CD4-positive, alpha-beta T cell treated with Interleukin-6 for 4 hours (primary cell): Measurements from ENCODE around the gene ABCG1.
"Not testable (repeated sequence)": the region's sequence is repeated elsewhere in the genome, so short reads cannot be mapped to it uniquely, and the experiment has no call there.

Experiments
- DNase-seq: peaks from one replicate; pipeline ENCODE4 v3.0.0-alpha.2; 2020; ENCODE audit warnings: mixed read lengths

Gene ABCG1

GRCh38 chr21:42292563-42293142 is 73.7 kb downstream of the ABCG1 start:
- DNase-seq = not testable (repeated sequence)

GRCh38 chr21:42293649-42294272 is 74.8 kb downstream of the ABCG1 start:
- no peak for DNase-seq

DNA sequence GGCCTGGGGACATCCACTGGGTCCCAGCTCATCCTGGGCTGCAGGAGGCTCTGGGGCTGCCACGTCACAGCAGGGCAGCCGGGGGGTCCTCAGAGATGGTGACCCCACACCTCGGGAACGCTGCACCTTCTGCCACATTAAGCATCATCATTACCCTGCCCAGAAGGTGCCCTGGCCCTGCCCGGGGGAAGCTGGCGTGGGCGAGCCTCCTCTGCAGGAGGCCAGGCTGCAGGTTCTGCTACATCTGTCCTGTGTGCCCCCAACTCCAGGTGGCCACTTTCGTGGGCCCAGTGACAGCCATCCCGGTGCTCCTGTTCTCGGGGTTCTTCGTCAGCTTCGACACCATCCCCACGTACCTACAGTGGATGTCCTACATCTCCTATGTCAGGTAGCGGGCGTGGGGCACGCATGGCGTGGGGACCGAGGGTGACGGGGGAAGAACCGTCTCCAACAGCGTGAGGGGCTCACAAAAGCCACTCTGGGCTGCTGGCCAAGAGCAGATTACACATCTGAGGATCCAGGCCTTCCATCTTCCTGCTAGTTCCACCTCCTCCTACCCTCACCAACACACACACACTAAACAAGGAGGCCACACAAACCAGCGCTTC is 75.4 kb downstream of the ABCG1 start:
- no peak for DNase-seq

GRCh38 chr21:42295845-42296244 is 76.9 kb downstream of the ABCG1 start:
- no peak for DNase-seq

GRCh38 chr21:42296501-42296900 is 77.6 kb downstream of the ABCG1 start:
- no peak for DNase-seq

DNA sequence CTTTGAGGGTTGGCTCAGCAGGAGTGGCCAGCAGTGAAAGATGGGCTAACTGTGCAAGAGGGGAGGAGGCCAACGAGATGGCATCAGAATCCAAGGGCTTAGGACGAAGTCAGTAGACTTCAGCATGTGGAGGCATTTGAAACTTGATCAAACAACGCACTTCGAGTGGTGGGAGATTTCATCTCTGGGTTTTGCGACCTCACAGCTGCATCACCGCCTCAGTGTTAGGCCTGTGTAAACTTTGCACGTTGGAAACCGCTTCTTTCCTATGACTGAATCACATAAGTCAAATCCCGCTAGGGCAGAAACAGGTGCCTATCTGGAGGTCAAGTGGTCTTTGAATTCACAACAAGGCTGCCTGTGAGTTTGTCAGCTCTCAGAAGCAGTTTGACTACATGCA is 78.4 kb downstream of the ABCG1 start:
- DNase-seq = no peak

DNA sequence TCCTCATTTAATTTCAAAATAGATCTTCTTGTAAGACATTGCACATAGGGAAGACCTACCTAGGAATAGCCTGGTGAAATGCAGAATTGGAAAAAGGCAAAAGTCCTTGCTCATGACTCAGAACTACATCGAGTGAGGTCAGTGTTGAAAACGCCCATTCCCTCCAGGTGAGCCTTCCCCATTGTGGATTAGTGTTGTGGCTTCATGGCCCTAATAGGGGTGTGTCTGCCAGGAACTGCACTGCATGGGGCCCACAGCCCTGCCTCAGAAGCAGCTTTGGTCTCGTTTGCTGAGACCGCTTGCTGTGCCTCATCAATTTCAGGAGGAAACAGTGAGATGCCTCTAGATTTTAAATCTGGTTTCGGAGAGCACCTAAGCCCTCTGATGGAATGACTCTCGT is 79.3 kb downstream of the ABCG1 start:
- DNase-seq = no peak

- DNase-seq = no peak
These were observed 79.7 kb downstream of the ABCG1 start for GRCh38 chr21:42298657-42299056.

- DNase-seq = peak; percentile 9
These were observed 80.5 kb downstream of the ABCG1 start for GRCh38 chr21:42299324-42300044.

GRCh38 chr21:42300045-42300583 is 81.2 kb downstream of the ABCG1 start:
- no peak for DNase-seq

DNA sequence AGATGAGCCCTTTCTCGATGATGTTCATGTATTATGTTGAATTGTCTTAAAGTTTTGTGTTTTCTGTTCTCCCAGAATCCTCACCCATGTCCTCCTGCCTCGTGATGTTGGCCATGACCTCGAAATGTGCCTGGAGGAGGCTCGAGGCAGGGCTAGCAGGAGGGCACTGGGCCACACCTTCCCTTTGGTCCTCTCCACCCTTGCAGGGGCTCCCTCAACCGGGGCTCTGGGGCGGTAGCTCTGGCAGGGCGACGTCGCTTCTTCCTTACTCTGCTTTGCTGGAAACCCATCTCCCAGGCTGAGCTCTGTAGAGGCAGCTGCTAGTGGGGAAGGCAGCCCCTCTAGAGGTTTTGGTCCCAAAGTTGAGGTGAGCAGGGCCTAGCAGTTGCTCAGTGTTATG is 82.0 kb downstream of the ABCG1 start:
- DNase-seq = no peak

DNA sequence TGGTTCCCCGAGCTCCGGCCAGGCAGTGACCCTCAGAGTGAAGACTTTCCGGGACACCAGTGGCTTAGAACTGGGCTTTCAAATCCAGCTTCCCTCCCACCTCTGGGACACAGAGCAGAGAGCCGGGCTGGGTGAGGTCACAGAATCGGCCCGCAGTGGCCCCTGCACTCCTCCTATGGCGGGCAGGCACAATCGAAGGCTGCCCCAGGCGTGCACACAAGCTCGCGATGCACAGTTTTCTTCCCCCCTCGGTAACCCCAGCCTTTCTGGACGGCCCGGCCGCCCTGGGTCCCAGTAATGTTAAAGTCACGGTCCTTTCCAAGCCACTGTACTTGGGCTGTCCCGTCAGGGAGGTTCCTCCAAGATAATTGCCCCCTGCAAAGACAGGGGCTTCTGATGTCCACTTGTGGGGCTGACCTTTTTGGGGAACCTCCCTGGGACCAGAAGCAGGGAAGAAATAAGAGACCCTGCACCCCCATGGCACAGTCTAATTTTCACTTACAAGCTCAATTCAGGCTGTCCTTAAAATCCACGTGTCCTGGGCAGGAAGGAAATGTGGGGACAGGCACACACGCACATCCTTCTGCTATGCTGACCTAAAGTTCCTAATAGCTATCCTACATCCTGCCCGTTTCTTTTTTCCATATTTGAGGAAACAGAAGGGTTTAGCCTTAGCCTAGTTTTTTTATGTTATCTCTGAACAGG is 82.6 kb downstream of the ABCG1 start:
- no peak for DNase-seq

GRCh38 chr21:42302076-42302650 is 83.2 kb downstream of the ABCG1 start:
- DNase-seq = no peak

DNA sequence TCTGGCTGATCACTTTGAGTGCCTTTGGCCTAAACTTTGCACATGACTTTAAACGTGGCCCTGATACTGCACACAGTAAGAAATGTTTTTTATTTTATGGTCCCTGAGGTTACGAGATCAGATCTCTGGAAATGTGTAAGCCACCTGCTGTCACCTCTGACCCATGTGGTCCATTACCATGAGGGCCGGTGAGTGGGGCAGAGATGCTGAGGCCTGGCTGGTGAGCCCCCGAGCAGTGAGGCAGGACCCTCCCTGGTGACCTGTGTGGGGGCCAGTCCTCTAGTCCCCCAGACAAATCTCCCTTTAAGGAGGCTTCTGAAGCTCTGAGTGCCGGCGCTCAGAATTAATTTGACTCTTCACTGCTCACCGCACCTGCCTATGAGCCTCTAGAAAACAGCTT is 83.9 kb downstream of the ABCG1 start:
- DNase-seq = no peak

GRCh38 chr21:42303443-42303842 is 84.5 kb downstream of the ABCG1 start:
- no peak for DNase-seq

- DNase-seq = no peak
These were observed 85.9 kb downstream of the ABCG1 start for GRCh38 chr21:42304556-42305454.

DNA sequence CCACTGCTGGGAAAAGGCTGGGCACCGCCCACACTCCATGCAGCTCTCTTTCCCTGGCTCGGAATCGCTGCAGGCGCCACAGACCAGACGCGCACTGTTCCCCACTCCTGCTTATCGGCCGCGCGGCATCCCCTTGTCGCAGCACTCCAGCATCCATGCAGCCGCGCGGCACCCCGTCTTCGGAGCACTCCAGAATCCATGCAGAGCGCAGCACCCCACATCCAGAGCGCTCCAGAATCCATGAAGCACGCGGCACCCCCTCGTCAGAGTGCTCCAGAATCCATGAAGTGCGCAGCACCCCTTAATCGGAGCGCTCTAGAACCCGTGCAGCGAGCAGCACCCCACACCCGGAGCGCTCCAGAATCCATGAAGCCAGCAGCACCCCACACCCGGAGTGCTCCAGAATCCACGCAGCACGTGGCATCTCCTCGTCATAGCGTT is 86.8 kb downstream of the ABCG1 start:
- no peak for DNase-seq

DNA sequence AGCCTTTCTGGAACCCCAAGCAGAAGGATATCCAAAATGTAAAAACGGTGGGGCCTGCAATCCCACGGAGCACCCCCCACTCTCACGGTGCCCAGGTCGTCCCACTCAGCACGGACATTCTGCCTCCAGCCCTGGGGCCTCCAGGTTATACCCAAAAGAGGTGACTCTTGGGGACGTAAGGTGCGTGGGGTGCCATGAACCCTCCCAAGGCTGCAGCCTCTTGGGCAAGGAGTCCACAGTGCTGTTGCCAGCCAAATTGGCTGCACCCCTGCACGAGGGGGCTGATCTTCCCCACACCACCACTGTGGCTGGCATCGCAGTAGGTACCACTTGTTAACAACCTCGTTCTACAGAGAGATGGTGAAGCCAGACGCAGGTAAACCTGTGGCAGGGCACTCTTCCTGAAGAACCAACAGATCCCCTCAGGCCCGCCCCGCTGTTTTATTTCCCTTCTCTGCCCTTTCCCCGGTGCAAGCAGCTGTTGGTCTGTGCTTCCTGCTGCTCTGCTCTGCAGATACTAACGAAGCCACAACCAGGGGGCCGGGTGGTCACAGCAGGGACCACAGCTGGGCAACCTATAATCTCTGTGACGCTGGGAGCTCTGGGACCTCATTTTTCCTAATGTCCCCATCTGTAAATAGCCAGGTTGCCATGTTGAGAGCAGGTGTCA is 87.6 kb downstream of the ABCG1 start:
- DNase-seq = no peak

GRCh38 chr21:42307106-42307505 is 88.2 kb downstream of the ABCG1 start:
- no peak for DNase-seq

DNA sequence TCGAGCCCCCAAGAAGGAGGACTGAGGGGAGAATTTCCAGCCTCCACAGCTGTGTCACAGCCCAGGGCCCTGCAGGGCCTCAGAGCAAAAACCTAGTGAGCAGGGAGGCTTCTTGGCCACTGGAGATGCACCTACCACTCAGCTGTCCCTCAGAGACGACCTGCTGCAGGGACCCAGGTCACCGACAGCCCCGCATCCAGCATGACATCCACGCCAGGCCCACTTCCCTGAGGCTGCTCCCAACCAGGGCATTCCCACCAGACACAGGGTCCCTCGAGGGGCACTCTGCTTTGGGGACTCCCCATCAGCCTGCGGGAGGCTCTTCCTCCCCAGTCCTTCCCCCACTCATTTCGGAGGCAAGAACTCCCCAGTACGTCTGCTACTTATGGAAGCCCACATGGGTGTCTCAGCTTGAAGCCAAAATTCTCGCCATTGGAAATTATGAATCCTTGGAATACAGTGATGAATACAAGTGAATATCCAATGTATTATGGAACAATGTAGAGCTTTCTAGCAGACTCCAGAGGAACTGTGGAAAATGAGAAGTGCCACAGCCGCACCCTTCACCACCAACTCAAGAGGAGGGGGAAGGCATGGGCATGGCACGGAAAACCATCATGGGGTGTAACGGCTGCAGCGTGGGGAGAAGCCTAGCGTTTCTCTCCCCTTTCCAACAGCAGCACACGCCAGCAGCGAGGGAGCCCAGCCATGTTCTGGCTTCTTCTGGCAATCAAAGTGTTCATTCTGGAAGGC is 89.4 kb downstream of the ABCG1 start:
- no peak for DNase-seq
